SK-N-SH (cell line): ENCODE results near the gene DNAJB12. TPM values are rescaled to one million over a fixed set of nuclear protein-coding genes. Genes with fewer than 3 reads are reported as not detected.

ENCODE experiments used
- CTCF ChIA-PET: fragments of 300-600, 350-600 bp; formaldehyde crosslinking; extraction: SDS; loops from one replicate; lab custom pipeline; 2021; lab: Yijun Ruan, JAX
- POLR2A ChIA-PET: fragments of 350-600 bp; sonication (Branson Sonifier 250); formaldehyde crosslinking; extraction: SDS; loops from one replicate; lab custom pipeline; 2020; ENCODE audit warnings: antibody characterized with exemption, inconsistent platforms; lab: Yijun Ruan, JAX
- DNase-seq: peaks from one replicate; pipeline ENCODE4 v3.0.0; 2012
- H2AFZ ChIP-seq: fragments of 200-600 bp; sonication (generic); 2 replicates; pipeline ENCODE4 v1.8.1; 2016; ENCODE audit warnings: antibody characterized with exemption, mild to moderate bottlenecking, low read depth
- H3F3A ChIP-seq: fragments of 200-600 bp; sonication (generic); replicated peaks from 2 replicates; pipeline ENCODE3; 2016; ENCODE audit warnings: antibody characterized with exemption, mild to moderate bottlenecking; ENCODE audit not compliant: insufficient read depth
- H3K27ac ChIP-seq, 2 experiments: fragments of 200-500 bp in 1 of 2; fragments of 200-600 bp in 1 of 2; sonication (Bioruptor generic) in 1 of 2; sonication (generic), shearing (Covaris generic) in 1 of 2; 2 replicates each; pipeline versions ENCODE4 v1.5.1 to v1.6.1; 2014 to 2016; ENCODE audit warnings: low read depth in 2 of 2, inconsistent platforms in 1 of 2, low read length in 1 of 2, mild to moderate bottlenecking in 1 of 2, mixed read lengths in 1 of 2
- H3K27me3 ChIP-seq: fragments of 200-600 bp; sonication (generic), shearing (Covaris generic); 2 replicates; pipeline ENCODE4 v1.6.1; 2016; ENCODE audit warnings: mixed run types; ENCODE audit not compliant: insufficient read depth
- H3K36me3 ChIP-seq, 2 experiments: fragments of 200-500 bp in 1 of 2; fragments of 200-600 bp in 1 of 2; sonication (Bioruptor generic) in 1 of 2; sonication (generic) in 1 of 2; replicated peaks in 1 of 2; 2 replicates each; pipeline versions ENCODE3 to v1.5.1; 2014 to 2016; ENCODE audit warnings: low read length in 1 of 2, mild to moderate bottlenecking in 1 of 2; ENCODE audit not compliant: insufficient read depth in 2 of 2, control insufficient read depth in 1 of 2
- H3K4me1 ChIP-seq, 2 experiments: fragments of 200-500 bp in 1 of 2; fragments of 200-600 bp in 1 of 2; sonication (Bioruptor generic) in 1 of 2; sonication (generic), shearing (Covaris generic) in 1 of 2; 2 replicates each; pipeline versions ENCODE4 v1.5.1 to v1.6.1; 2014 to 2016; ENCODE audit warnings: low read depth in 1 of 2, low read length in 1 of 2, mixed run types in 1 of 2; ENCODE audit not compliant: insufficient read depth in 2 of 2, control insufficient read depth in 1 of 2
- H3K4me2 ChIP-seq: fragments of 200-600 bp; sonication (generic), shearing (Covaris generic); 2 replicates; pipeline ENCODE4 v1.6.1; 2017; ENCODE audit warnings: mixed run types
- H3K4me3 ChIP-seq, 2 experiments: fragments of 200-500 bp in 1 of 2; fragments of 200-600 bp in 1 of 2; sonication (Bioruptor generic) in 1 of 2; sonication (generic), shearing (Covaris generic) in 1 of 2; 2 replicates each; pipeline versions ENCODE4 v1.5.1 to v1.8.1; 2014 to 2016; ENCODE audit warnings: low read depth in 2 of 2, inconsistent platforms in 1 of 2, low read length in 1 of 2, mild to moderate bottlenecking in 1 of 2, mixed read lengths in 1 of 2, moderate library complexity in 1 of 2
- H3K79me2 ChIP-seq: fragments of 200-600 bp; sonication (generic); 2 replicates; pipeline ENCODE4 v1.8.1; 2017; ENCODE audit warnings: mild to moderate bottlenecking; ENCODE audit not compliant: insufficient read depth
- H3K9ac ChIP-seq: fragments of 200-600 bp; sonication (generic); 2 replicates; pipeline ENCODE4 v1.6.1; 2017; ENCODE audit warnings: mixed run types
- H3K9me2 ChIP-seq: fragments of 200-600 bp; sonication (generic); 2 replicates; pipeline ENCODE4 v1.6.1; 2017; ENCODE audit warnings: mixed run types
- H3K9me3 ChIP-seq: fragments of 200-600 bp; sonication (generic); 2 replicates; pipeline ENCODE4 v1.6.1; 2017; ENCODE audit warnings: mixed run types, mild to moderate bottlenecking, moderate library complexity
- H4K20me1 ChIP-seq: fragments of 200-600 bp; sonication (generic); 2 replicates; pipeline ENCODE4 v1.6.1; 2017; ENCODE audit warnings: mild to moderate bottlenecking, mixed run types; ENCODE audit not compliant: insufficient read depth
- CHD2 ChIP-seq: fragments of 150-350 bp; IDR thresholded peaks from 2 replicates; pipeline ENCODE4 v1.6.1; 2018; ENCODE audit warnings: low read length; ENCODE audit not compliant: partially characterized antibody
- ELF1 ChIP-seq: IDR thresholded peaks from 2 replicates; pipeline ENCODE4 v1.4.0; 2012
- EP300 ChIP-seq, 2 experiments: IDR thresholded peaks; 2 replicates each; pipeline versions ENCODE4 v1.4.0 to v1.6.1; 2012; ENCODE audit warnings: borderline replicate concordance in 1 of 2, low read depth in 1 of 2, low read length in 1 of 2
- EZH2phosphoT487 ChIP-seq: fragments of 200-600 bp; sonication (generic); IDR thresholded peaks from 2 replicates; pipeline ENCODE4 v1.6.1; 2017; ENCODE audit warnings: low read depth, mixed run types, mild to moderate bottlenecking, antibody characterized with exemption, moderate library complexity, borderline replicate concordance
- FOSL2 ChIP-seq: IDR thresholded peaks from 2 replicates; pipeline ENCODE4 v1.4.0; 2012; ENCODE audit warnings: low read depth, mild to moderate bottlenecking, moderate library complexity, borderline replicate concordance
- FOXJ3 ChIP-seq: sonication (generic); formaldehyde crosslinking; IDR thresholded peaks from 2 replicates; pipeline ENCODE4 v1.5.1; 2020; ENCODE audit warnings: mild to moderate bottlenecking, missing genetic modification reagents
- FOXM1 ChIP-seq: IDR thresholded peaks from 2 replicates; pipeline ENCODE4 v1.4.0; 2012; ENCODE audit warnings: low read depth, mild to moderate bottlenecking
- GABPA ChIP-seq: IDR thresholded peaks from 2 replicates; pipeline ENCODE4 v1.4.0; 2012; ENCODE audit warnings: low read depth, mild to moderate bottlenecking
- JUND ChIP-seq: IDR thresholded peaks from 2 replicates; pipeline ENCODE4 v1.4.0; 2012
- MAX ChIP-seq: IDR thresholded peaks from 2 replicates; pipeline ENCODE4 v1.4.0; 2012; ENCODE audit warnings: low read depth
- MEF2A ChIP-seq: IDR thresholded peaks from 2 replicates; pipeline ENCODE4 v1.4.0; 2012; ENCODE audit warnings: low read depth, borderline replicate concordance
- MXI1 ChIP-seq: IDR thresholded peaks from 2 replicates; pipeline ENCODE4 v1.6.1; 2012; ENCODE audit warnings: mild to moderate bottlenecking, low read depth, low read length, improper control_type of control experiment
- NFIC ChIP-seq: IDR thresholded peaks from 2 replicates; pipeline ENCODE4 v1.4.0; 2012; ENCODE audit warnings: borderline replicate concordance
- NRF1 ChIP-seq: IDR thresholded peaks from 2 replicates; pipeline ENCODE4 v1.6.1; 2012; ENCODE audit warnings: low read depth, mild to moderate bottlenecking, low read length
- POLR2AphosphoS5 ChIP-seq: IDR thresholded peaks from 2 replicates; pipeline ENCODE4 v1.6.1; 2012; ENCODE audit warnings: low read depth, low read length
- RAD21 ChIP-seq: IDR thresholded peaks from 2 replicates; pipeline ENCODE4 v1.6.1; 2012; ENCODE audit warnings: mild to moderate bottlenecking, low read length
- RCOR1 ChIP-seq: fragments of 150-350 bp; IDR thresholded peaks from 2 replicates; pipeline ENCODE4 v1.6.1; 2017; ENCODE audit warnings: antibody characterized with exemption, low read length
- RFX5 ChIP-seq: IDR thresholded peaks from 2 replicates; pipeline ENCODE4 v1.6.1; 2012; ENCODE audit warnings: mild to moderate bottlenecking, improper control_type of control experiment, low read length
- SIN3A ChIP-seq: IDR thresholded peaks from 2 replicates; pipeline ENCODE4 v1.6.1; 2012; ENCODE audit warnings: low read depth, mild to moderate bottlenecking, low read length, moderate library complexity, borderline replicate concordance
- SMC3 ChIP-seq: IDR thresholded peaks from 2 replicates; pipeline ENCODE4 v1.6.1; 2012; ENCODE audit warnings: low read depth, low read length, improper control_type of control experiment
- TCF12 ChIP-seq: IDR thresholded peaks from 2 replicates; pipeline ENCODE4 v1.4.0; 2012
- TEAD4 ChIP-seq: IDR thresholded peaks from 2 replicates; pipeline ENCODE4 v1.4.0; 2012; ENCODE audit warnings: mild to moderate bottlenecking, borderline replicate concordance; ENCODE audit not compliant: insufficient read depth
- USF1 ChIP-seq: IDR thresholded peaks from 2 replicates; pipeline ENCODE4 v1.4.0; 2012; ENCODE audit warnings: low read depth, borderline replicate concordance
- USF2 ChIP-seq: fragments of 150-350 bp; IDR thresholded peaks from 2 replicates; pipeline ENCODE4 v1.6.1; 2017; ENCODE audit warnings: antibody characterized with exemption, low read length, low read depth, borderline replicate concordance
- WGBS: methylation state at CpG from one replicate; pipeline ENCODE4 v1.1.6; 2017; ENCODE audit warnings: low lambda C conversion rate; 5-methylcytosine and 5-hydroxymethylcytosine counted together
- polyA plus RNA-seq, 3 experiments: library from polyadenylated mRNA; depleted of rRNA; stranded (reverse); fragments of >200 nt; gene quantifications; 2 replicates each; pipeline ENCODE4 v1.2.3, GENCODE V29; 2012
- TF ChIP-seq, protein P1 (sequence below): IDR thresholded peaks from 2 replicates; pipeline ENCODE4 v1.4.0; 2012; ENCODE audit warnings: low read depth, borderline replicate concordance
- TF ChIP-seq, protein P2 (sequence below): fragments of 200-600 bp; sonication (generic); IDR thresholded peaks from 2 replicates; pipeline ENCODE4 v1.6.1; 2017; ENCODE audit warnings: antibody characterized with exemption, mild to moderate bottlenecking, moderate library complexity
- TF ChIP-seq, protein P3 (sequence below): fragments of 150-350 bp; IDR thresholded peaks from 2 replicates; pipeline ENCODE4 v1.6.1; 2016; ENCODE audit warnings: mild to moderate bottlenecking, low read depth, low read length

Gene DNAJB12
- polyA plus RNA-seq, 1 of the 3 experiments (the other 2 are of a cell fraction), result 25.8 TPM

GRCh38 chr10:72297805-72298591 is 56.7 kb downstream of the DNAJB12 start:
- H3K9me2 ChIP-seq, result no peaks in the 10 kb centered on the region
- peak overlapping the region; percentile 74 for H3K9ac ChIP-seq
- H3K4me3 ChIP-seq, result peak overlapping the region; percentile 64 to 71
- H3K27ac ChIP-seq, result peak overlapping the region; percentile 55 to 86; a peak in 3 of 4 replicates
- H3K4me1 ChIP-seq, result peaks cover 6 to 16% of the 10 kb centered on the region in 2 experiments; a peak in 2 of 4 replicates
- peak; percentile 98 for DNase-seq
- H2AFZ ChIP-seq, result peak overlapping the region; percentile 79; the same call in 1 of the 2 replicates
- H3K27me3 ChIP-seq, result no peaks in the 10 kb centered on the region
- no peaks in the 10 kb centered on the region for H3K36me3 ChIP-seq
- peak overlapping the region; percentile 89 for H3K4me2 ChIP-seq
- no peaks in the 10 kb centered on the region for H3K79me2 ChIP-seq
- H3F3A ChIP-seq, result peaks cover 13% of the 10 kb centered on the region
- ChIA-PET CTCF (interaction anchor here (0.5 to 3.0 kb wide), 5 partner anchors 23 to 48 kb away, joined by 3 to 15 read pairs (median 4); partner anchors contain the start of gene DDIT4), POLR2A (interaction anchor here (0.8 to 2.2 kb wide), 7 partner anchors 20 to 79 kb away, joined by 3 to 10 read pairs (median 3); no protein-coding TSS in a partner anchor)
- WGBS, result 14% methylated on average over 30 of the region's 55 CpGs
- H4K20me1 ChIP-seq, result no peaks in the 10 kb centered on the region
- H3K9me3 ChIP-seq, result no peaks in the 10 kb centered on the region
- TF ChIP-seq GABPA, result no peak
- no peak for TF ChIP-seq FOSL2
- no peak for TF ChIP-seq JUND
- TF ChIP-seq TCF12, result no peak; the same call in 1 of the 2 replicates
- peak; percentile 72 for TF ChIP-seq MXI1
- TF ChIP-seq EP300 (IDR thresholded peaks at IDR 0.05; ENCODE audit: borderline replicate concordance in 1 of 2, low read depth in 1 of 2, low read length in 1 of 2), result no peak
- no peak for TF ChIP-seq RAD21
- no peak for TF ChIP-seq FOXM1
- no peak for TF ChIP-seq TEAD4
- peak; percentile 72 for TF ChIP-seq CHD2
- TF ChIP-seq RFX5, result 0 out of 2 replicates have a peak, but pooled peaks have one; percentile 47
- no peak for TF ChIP-seq FOXJ3 (CRISPR knock-in tag)
- no peak for TF ChIP-seq USF2
- no peak for TF ChIP-seq EZH2phosphoT487
- TF ChIP-seq NFIC, result no peak
- no peak for TF ChIP-seq MEF2A
- no peak for TF ChIP-seq SIN3A
- peak; percentile 33 for TF ChIP-seq POLR2AphosphoS5
- TF ChIP-seq, protein P1, sequence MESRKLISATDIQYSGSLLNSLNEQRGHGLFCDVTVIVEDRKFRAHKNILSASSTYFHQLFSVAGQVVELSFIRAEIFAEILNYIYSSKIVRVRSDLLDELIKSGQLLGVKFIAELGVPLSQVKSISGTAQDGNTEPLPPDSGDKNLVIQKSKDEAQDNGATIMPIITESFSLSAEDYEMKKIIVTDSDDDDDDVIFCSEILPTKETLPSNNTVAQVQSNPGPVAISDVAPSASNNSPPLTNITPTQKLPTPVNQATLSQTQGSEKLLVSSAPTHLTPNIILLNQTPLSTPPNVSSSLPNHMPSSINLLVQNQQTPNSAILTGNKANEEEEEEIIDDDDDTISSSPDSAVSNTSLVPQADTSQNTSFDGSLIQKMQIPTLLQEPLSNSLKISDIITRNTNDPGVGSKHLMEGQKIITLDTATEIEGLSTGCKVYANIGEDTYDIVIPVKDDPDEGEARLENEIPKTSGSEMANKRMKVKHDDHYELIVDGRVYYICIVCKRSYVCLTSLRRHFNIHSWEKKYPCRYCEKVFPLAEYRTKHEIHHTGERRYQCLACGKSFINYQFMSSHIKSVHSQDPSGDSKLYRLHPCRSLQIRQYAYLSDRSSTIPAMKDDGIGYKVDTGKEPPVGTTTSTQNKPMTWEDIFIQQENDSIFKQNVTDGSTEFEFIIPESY, result no peak
- TF ChIP-seq SMC3, result no peak
- no peak for TF ChIP-seq RCOR1
- no peak for TF ChIP-seq ELF1
- TF ChIP-seq, protein P2, sequence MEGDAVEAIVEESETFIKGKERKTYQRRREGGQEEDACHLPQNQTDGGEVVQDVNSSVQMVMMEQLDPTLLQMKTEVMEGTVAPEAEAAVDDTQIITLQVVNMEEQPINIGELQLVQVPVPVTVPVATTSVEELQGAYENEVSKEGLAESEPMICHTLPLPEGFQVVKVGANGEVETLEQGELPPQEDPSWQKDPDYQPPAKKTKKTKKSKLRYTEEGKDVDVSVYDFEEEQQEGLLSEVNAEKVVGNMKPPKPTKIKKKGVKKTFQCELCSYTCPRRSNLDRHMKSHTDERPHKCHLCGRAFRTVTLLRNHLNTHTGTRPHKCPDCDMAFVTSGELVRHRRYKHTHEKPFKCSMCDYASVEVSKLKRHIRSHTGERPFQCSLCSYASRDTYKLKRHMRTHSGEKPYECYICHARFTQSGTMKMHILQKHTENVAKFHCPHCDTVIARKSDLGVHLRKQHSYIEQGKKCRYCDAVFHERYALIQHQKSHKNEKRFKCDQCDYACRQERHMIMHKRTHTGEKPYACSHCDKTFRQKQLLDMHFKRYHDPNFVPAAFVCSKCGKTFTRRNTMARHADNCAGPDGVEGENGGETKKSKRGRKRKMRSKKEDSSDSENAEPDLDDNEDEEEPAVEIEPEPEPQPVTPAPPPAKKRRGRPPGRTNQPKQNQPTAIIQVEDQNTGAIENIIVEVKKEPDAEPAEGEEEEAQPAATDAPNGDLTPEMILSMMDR, result no peak
- TF ChIP-seq USF1, result no peak; the same call in 1 of the 2 replicates
- 0 out of 2 replicates have a peak, but pooled peaks have one; percentile 8 for TF ChIP-seq NRF1
- TF ChIP-seq, protein P3, sequence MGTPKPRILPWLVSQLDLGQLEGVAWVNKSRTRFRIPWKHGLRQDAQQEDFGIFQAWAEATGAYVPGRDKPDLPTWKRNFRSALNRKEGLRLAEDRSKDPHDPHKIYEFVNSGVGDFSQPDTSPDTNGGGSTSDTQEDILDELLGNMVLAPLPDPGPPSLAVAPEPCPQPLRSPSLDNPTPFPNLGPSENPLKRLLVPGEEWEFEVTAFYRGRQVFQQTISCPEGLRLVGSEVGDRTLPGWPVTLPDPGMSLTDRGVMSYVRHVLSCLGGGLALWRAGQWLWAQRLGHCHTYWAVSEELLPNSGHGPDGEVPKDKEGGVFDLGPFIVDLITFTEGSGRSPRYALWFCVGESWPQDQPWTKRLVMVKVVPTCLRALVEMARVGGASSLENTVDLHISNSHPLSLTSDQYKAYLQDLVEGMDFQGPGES, result peak; percentile 54
- peak; percentile 93 for TF ChIP-seq MAX
